Activated CD8-positive, alpha-beta memory T cell treated with anti-CD3 and anti-CD28 coated beads, Interleukin-2, amount 50 U/mL, for 24 hours (primary cell): ENCODE data around the gene LPCAT3.
A peak's percentile ranks its signal among the peaks of the same experiment; 100 is the strongest.

ENCODE experiments used
- DNase-seq: peaks from one replicate; pipeline ENCODE4 v3.0.0-alpha.2; 2020; ENCODE audit errors: extremely low read depth

Gene LPCAT3

GRCh38 chr12:6998715-6999451 lies 19.4 kb downstream of the LPCAT3 start:
- DNase-seq, result no peak

- no peak for DNase-seq
Observed at GRCh38 chr12:6996040-6996441, 22.2 kb downstream of the LPCAT3 start.

GRCh38 chr12:6987956-6988553 lies 30.2 kb downstream of the LPCAT3 start:
- no peak for DNase-seq

GRCh38 chr12:6982532-6982931 lies 35.7 kb downstream of the LPCAT3 start:
- no peak for DNase-seq

- no peak for DNase-seq
Observed at GRCh38 chr12:6981152-6982052, 36.9 kb downstream of the LPCAT3 start.

- no peak for DNase-seq
Observed at GRCh38 chr12:6980740-6981139, 37.5 kb downstream of the LPCAT3 start.

GRCh38 chr12:6980075-6980474 lies 38.2 kb downstream of the LPCAT3 start:
- no peak for DNase-seq

GRCh38 chr12:6979453-6979852 lies 38.8 kb downstream of the LPCAT3 start:
- DNase-seq, result no peak

GRCh38 chr12:6979021-6979420 lies 39.3 kb downstream of the LPCAT3 start:
- no peak for DNase-seq

- no peak for DNase-seq
Observed at GRCh38 chr12:6978611-6979011, 39.7 kb downstream of the LPCAT3 start.

GRCh38 chr12:6978188-6978587 lies 40.1 kb downstream of the LPCAT3 start:
- DNase-seq, result no peak

- no peak for DNase-seq
Observed at GRCh38 chr12:6977653-6978052, 40.6 kb downstream of the LPCAT3 start.

- no peak for DNase-seq
Observed at GRCh38 chr12:6975297-6976032, 42.8 kb downstream of the LPCAT3 start.

- no peak for DNase-seq
Observed at GRCh38 chr12:6974180-6974579, 44.1 kb downstream of the LPCAT3 start.

- DNase-seq, result no peak
Observed at GRCh38 chr12:6970096-6970527, 48.2 kb downstream of the LPCAT3 start.

- DNase-seq, result no peak
Observed at GRCh38 chr12:6968426-6968825, 49.9 kb downstream of the LPCAT3 start.

GRCh38 chr12:6967651-6968100 lies 50.6 kb downstream of the LPCAT3 start:
- DNase-seq, result no peak

GRCh38 chr12:6966351-6966750 lies 51.9 kb downstream of the LPCAT3 start:
- no peak for DNase-seq

GRCh38 chr12:6965714-6966113 lies 52.6 kb downstream of the LPCAT3 start:
- DNase-seq, result no peak

- DNase-seq, result peak; percentile 77
Observed at GRCh38 chr12:6965026-6965661, 53.1 kb downstream of the LPCAT3 start.

- DNase-seq, result no peak
Observed at GRCh38 chr12:6964605-6965025, 53.7 kb downstream of the LPCAT3 start.
